ENCODE data around the gene CORO2B. TPM values are rescaled to one million over a fixed set of nuclear protein-coding genes. Genes with fewer than 3 reads are reported as not detected.

CORO2B gene
- polyA plus RNA-seq, 1 of the 3 experiments (the other 2 are of a cell fraction), result 3.6 TPM

DNA sequence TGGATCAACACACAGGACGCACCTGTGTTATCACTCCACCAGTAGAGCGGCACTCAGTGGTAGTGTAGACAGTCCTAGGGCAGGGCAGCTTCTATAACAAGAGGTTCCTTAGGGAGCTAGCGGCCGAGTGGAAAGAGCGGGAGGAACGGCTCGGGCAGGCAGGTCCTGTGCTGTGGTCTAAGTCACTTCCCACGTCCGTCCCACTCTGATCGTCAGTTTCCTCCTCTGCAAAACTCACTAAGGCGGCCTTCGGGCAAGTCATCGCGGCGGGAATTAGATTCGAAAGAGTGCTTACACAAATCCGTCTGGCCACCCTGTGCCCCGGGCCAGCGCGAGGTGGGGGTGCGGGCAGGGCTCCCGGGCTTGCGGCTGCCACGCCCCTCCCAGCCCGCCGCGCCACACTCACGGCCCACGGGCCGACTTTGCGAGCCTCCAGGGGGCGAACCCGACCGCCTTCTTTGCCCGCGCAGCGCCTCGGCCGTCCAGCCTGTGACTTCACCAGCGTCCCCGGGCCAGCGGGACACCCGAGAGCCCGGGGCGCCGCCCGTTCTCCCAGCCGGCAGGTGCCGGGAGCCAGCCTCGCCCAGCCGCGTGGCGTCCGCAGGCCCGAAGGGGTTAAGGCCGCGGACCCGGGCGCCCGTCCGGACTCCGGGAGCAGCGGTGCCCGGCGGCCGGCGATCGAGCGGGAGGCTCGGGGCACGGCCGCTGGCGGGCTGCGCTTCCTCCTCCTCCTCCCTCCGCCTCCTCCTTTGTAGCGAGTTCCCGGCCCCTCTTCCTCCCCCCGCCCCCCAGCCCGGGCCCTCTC lies 416 bp upstream of the CORO2B start (continued):
- TF ChIP-seq, protein P1, sequence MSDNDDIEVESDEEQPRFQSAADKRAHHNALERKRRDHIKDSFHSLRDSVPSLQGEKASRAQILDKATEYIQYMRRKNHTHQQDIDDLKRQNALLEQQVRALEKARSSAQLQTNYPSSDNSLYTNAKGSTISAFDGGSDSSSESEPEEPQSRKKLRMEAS (IDR thresholded peaks at IDR 0.05; ENCODE audit: low read depth), result no peak
- TF ChIP-seq SMC3 (IDR thresholded peaks at IDR 0.05; ENCODE audit: low read depth, low read length), result peak; percentile 38
- no peak for TF ChIP-seq RFX5 (IDR thresholded peaks at IDR 0.05; ENCODE audit: low read length)

DNA sequence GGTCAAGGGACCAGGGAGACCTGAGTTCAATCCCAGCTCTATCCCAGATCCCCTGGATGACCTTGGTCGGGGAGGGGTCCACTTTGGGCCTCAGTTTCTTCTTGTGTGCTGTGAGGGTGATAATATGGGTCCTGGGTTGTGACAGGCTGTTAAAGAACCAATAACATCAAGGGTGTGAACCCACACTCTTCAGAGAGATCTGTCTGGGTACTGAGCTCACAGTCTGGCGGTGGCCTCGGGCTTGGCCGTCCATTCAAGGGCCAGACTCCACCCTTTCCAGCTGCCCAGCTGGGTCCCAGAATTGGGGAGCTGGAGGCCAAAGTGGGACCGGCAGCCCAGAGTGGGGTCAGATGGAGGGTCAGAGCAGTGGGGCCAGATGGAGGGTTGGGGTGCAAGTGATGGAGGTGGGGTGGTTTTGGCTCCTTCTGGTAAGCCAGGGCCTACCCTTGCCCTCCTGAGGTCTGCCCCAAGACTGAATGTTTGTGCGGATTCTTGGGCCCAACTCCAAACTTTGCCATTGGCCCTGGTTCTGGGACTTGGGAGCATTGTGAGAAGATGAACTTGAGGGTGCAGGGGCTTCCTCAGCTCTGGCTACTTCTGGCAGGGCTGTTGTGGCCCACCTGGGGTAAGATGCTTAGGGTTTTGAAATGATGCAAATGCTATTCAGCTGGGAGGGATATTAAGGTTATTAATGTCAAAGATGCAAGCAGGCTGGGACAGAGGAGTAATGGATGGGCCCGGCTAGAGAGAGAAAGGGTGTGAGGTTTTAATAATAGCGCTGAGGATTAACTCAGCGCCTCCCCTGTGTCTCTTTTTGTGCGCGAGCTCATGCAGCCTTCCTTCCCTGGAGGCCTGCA lies 1.5 kb downstream of the CORO2B start:
- peaks cover 3% of the 10 kb centered on the region; the same call in 1 of the 2 replicates for H3K79me2 ChIP-seq (ENCODE audit: insufficient read depth)
- WGBS (ENCODE audit: low lambda C conversion rate), result 91% methylated on average over 10 of the region's 11 CpGs
- H3K9me2 ChIP-seq, result no peaks in the 10 kb centered on the region
- POLR2A ChIA-PET, result no interaction called here
- DNase-seq, result no peak
- H4K20me1 ChIP-seq (ENCODE audit: insufficient read depth), result no peaks in the 10 kb centered on the region
- TF ChIP-seq, protein P1 (IDR thresholded peaks at IDR 0.05; ENCODE audit: low read depth), result no peak
- TF ChIP-seq TAF1 (IDR thresholded peaks at IDR 0.05; ENCODE audit: borderline replicate concordance, low read depth, low read length) (no peak), NFIC (IDR thresholded peaks at IDR 0.05; ENCODE audit: borderline replicate concordance) (no peak), POLR2AphosphoS5 (IDR thresholded peaks at IDR 0.05; ENCODE audit: low read depth, low read length) (no peak), RXRA (IDR thresholded peaks at IDR 0.05; ENCODE audit: borderline replicate concordance, low read depth) (no peak), FOXM1 (IDR thresholded peaks at IDR 0.05; ENCODE audit: low read depth) (no peak), TEAD4 (IDR thresholded peaks at IDR 0.05; ENCODE audit: borderline replicate concordance, insufficient read depth) (no peak), FOSL2 (IDR thresholded peaks at IDR 0.05; ENCODE audit: borderline replicate concordance, low read depth) (no peak), YY1 (IDR thresholded peaks at IDR 0.05; ENCODE audit: low read depth) (no peak), SMC3 (IDR thresholded peaks at IDR 0.05; ENCODE audit: low read depth, low read length) (no peak), NRF1 (IDR thresholded peaks at IDR 0.05; ENCODE audit: low read depth, low read length) (no peak), GABPA (IDR thresholded peaks at IDR 0.05; ENCODE audit: low read depth) (no peak), RFX5 (IDR thresholded peaks at IDR 0.05; ENCODE audit: low read length) (no peak), GATA2 (CRISPR knock-in tag; IDR thresholded peaks at IDR 0.05) (no peak), EP300 (IDR thresholded peaks at IDR 0.05; ENCODE audit: borderline replicate concordance in 1 of 2, low read depth in 1 of 2, low read length in 1 of 2) (no peak), FOXJ3 (CRISPR knock-in tag; IDR thresholded peaks at IDR 0.05) (no peak), JUND (IDR thresholded peaks at IDR 0.05) (no peak), RAD21 (IDR thresholded peaks at IDR 0.05; ENCODE audit: low read length) (no peak)
- TF ChIP-seq, protein P2, sequence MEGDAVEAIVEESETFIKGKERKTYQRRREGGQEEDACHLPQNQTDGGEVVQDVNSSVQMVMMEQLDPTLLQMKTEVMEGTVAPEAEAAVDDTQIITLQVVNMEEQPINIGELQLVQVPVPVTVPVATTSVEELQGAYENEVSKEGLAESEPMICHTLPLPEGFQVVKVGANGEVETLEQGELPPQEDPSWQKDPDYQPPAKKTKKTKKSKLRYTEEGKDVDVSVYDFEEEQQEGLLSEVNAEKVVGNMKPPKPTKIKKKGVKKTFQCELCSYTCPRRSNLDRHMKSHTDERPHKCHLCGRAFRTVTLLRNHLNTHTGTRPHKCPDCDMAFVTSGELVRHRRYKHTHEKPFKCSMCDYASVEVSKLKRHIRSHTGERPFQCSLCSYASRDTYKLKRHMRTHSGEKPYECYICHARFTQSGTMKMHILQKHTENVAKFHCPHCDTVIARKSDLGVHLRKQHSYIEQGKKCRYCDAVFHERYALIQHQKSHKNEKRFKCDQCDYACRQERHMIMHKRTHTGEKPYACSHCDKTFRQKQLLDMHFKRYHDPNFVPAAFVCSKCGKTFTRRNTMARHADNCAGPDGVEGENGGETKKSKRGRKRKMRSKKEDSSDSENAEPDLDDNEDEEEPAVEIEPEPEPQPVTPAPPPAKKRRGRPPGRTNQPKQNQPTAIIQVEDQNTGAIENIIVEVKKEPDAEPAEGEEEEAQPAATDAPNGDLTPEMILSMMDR (IDR thresholded peaks at IDR 0.05), result no peak
- TF ChIP-seq, protein P3, sequence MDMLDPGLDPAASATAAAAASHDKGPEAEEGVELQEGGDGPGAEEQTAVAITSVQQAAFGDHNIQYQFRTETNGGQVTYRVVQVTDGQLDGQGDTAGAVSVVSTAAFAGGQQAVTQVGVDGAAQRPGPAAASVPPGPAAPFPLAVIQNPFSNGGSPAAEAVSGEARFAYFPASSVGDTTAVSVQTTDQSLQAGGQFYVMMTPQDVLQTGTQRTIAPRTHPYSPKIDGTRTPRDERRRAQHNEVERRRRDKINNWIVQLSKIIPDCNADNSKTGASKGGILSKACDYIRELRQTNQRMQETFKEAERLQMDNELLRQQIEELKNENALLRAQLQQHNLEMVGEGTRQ (IDR thresholded peaks at IDR 0.05; ENCODE audit: borderline replicate concordance, low read depth, low read length), result no peak
- H3K27ac ChIP-seq (ENCODE audit: low read depth in 2 of 2, low read length in 1 of 2), result no peak overlapping the region
- no peak overlapping the region for H2AFZ ChIP-seq (ENCODE audit: low read depth)
- H3K4me1 ChIP-seq (ENCODE audit: control insufficient read depth in 1 of 2, insufficient read depth in 2 of 2, low read depth in 1 of 2, low read length in 1 of 2), result peaks cover under 1 to 12% of the 10 kb centered on the region in 2 experiments; a peak in 1 of 4 replicates
- H3K4me3 ChIP-seq (ENCODE audit: low read depth in 2 of 2, low read length in 1 of 2), result no peak overlapping the region
- peaks cover 8% of the 10 kb centered on the region for H3F3A ChIP-seq (replicated peaks; ENCODE audit: insufficient read depth)
- H3K36me3 ChIP-seq (replicated peaks in 1 of 2; ENCODE audit: control insufficient read depth in 1 of 2, insufficient read depth in 2 of 2, low read length in 1 of 2), result no peaks in the 10 kb centered on the region
- no peaks in the 10 kb centered on the region for H3K9me3 ChIP-seq
- no peak overlapping the region for H3K9ac ChIP-seq
- peak overlapping the region; percentile 78 for H3K4me2 ChIP-seq
- no peaks in the 10 kb centered on the region for H3K27me3 ChIP-seq (ENCODE audit: insufficient read depth)
- CTCF ChIA-PET, result interaction anchor here (0.7 to 9.3 kb wide), 7 partner anchors 12 to 345 kb away, joined by 3 to 83 read pairs (median 4); no protein-coding TSS in a partner anchor
